ENCODE results near the gene A1BG.

Gene A1BG, protein sequence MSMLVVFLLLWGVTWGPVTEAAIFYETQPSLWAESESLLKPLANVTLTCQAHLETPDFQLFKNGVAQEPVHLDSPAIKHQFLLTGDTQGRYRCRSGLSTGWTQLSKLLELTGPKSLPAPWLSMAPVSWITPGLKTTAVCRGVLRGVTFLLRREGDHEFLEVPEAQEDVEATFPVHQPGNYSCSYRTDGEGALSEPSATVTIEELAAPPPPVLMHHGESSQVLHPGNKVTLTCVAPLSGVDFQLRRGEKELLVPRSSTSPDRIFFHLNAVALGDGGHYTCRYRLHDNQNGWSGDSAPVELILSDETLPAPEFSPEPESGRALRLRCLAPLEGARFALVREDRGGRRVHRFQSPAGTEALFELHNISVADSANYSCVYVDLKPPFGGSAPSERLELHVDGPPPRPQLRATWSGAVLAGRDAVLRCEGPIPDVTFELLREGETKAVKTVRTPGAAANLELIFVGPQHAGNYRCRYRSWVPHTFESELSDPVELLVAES

GRCh38 chr19:58352760-58353671, at the start of gene A1BG:
TSS of gene A1BG (minus strand) at chr19:58353492. CDS start at chr19:58353437, 55 bp downstream.
- no peak for DNase-seq (ENCODE audit: low read depth)

DNA sequence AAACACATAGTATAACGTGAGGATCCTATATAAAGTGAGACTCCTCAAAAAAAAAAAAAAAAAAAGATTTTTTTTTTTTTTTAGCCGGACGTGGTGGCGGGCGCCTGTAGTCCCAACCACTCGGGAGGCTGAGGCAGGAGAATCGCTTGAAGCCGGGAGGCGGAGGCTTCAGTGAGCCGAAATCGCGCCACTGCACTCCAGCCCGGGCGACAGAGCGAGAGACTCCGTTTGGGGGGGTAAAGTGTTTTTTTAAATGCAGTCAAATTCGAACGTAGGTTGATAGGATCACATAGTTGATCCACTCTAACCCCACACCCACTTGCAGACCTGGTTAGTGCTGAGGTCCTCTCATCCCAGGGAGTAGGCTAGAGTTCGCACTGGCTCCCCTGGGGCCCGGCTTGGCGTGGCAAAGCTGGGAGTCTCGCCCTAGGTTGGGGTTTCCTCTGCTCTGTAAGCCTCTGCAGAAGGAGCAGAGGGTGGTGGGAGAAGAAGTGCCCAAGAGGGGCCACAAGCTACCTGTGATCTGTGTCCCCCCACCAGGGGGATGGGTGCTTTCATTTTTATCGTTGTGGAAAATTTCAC, 48.6 kb upstream of the A1BG start:
- DNase-seq (ENCODE audit: low read depth) = no peak

DNA sequence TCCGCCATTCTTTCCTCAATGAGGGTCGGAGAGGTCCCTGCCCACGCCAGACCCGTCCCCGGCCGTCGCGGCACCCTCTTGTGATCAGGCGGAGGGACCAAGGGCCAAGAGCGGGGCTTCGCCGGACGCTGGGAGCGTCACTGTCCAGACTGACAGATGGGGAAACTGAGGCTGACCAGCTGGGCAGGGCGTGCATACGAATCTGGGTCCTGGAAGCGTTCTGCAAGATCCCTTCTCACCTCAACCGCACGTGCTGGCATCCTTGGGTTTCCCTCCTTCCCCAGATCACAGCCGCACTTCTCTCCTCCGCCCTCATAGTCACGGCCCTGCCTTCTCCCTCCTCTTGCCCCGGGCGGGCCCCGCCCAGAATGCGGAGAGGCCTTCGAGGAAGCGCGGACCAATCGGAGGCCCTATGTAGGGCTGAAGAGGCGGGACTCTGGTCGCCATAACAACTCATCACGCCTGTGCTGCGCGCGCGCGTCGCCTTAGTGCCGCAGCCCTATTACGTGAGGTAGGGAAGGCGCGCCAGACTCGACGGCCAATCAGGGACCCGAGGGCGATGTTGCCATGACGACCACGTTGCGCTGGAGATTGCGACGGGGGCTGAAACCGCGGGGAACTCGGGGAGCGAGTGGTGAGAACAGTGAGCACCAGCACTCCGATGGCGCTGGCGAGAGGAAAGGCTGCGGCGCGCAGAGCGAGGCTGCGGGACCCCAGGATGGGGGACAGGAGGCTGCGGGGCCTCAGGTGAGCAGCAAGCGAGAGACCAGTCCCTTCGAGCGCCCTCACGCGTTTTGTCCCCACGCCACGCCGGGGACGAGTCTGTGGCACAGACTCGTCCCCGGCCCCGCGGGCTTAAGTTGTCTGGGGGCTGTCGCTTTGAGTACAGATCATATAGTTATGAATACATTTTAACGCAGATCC, 47.9 kb upstream of the A1BG start:
- peak; percentile 98 for DNase-seq (ENCODE audit: low read depth)

GRCh38 chr19:58400316-58400915, 47.1 kb upstream of the A1BG start:
- no peak for DNase-seq (ENCODE audit: low read depth)

DNA sequence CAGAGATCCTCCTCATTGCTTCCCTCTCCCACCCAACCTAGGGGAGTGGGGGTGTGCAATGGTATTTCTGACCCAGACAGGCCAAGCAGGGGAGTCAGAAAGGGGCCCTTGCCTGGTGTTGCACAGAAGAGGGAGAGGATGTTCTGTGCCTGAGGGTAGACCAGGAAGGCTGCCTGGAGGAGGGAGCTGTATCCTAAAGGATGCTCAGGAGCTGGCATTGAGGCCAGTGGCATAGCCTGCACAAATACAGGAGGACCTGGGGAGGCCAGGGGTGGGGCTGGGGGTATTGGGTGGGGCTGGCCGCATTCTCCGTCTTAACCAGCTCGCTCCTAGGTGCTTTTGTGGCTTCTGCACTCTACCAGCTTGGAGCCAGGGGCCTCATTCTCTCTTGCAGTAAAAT, 46.6 kb upstream of the A1BG start:
- no peak for DNase-seq (ENCODE audit: low read depth)

- no peak for DNase-seq (ENCODE audit: low read depth)
These were observed 45.3 kb upstream of the A1BG start for GRCh38 chr19:58398545-58398944.

DNA sequence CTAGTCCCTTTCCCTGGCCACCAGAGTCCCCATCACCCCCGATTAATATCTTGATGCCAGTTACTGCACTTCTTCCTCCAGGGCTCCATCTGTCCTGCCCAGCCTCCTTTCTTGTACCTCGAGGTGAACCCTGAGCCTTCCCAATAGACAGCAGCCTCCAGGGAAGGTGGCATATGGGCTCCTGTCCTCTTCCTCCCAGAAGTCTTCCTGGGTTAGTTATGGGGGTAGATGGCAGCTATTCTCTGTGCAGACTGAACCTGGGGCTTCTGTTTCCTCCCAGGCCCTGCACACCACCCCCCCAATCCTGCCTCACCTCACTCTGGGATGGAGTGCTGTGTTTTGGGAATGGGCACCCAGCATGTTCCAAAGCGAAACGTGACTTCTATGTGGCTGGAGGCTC, 44.8 kb upstream of the A1BG start:
- DNase-seq (ENCODE audit: low read depth) = no peak

DNA sequence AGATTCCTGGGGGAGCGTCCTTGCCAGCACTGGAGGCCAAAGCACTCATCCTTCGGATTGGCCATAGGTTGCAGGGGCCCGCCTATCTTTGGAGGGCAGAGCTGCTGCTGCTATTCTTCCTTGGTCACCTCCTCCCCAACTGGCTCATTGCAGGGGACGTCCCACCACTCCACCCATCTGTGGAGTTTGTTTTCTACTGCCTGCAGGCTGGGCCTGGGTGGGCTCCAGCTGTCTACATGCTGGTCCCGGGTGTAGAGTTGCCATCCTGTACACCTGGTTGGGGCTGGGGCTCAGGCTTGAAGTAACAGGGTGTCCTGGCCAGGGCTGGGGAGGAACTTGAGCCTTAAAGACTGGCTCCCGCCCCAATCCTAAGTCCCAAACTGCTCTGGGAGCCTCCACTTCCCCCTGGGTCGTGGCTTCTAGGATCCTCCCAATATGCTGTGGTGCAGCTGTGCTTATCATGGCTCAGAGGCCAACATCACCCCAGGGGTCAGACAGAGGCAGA, 44.3 kb upstream of the A1BG start:
- DNase-seq (ENCODE audit: low read depth) = no peak

- no peak for DNase-seq (ENCODE audit: low read depth)
These were observed 43.6 kb upstream of the A1BG start for GRCh38 chr19:58396691-58397532.

- DNase-seq (ENCODE audit: low read depth) = no peak
These were observed 42.8 kb upstream of the A1BG start for GRCh38 chr19:58395979-58396627.

DNA sequence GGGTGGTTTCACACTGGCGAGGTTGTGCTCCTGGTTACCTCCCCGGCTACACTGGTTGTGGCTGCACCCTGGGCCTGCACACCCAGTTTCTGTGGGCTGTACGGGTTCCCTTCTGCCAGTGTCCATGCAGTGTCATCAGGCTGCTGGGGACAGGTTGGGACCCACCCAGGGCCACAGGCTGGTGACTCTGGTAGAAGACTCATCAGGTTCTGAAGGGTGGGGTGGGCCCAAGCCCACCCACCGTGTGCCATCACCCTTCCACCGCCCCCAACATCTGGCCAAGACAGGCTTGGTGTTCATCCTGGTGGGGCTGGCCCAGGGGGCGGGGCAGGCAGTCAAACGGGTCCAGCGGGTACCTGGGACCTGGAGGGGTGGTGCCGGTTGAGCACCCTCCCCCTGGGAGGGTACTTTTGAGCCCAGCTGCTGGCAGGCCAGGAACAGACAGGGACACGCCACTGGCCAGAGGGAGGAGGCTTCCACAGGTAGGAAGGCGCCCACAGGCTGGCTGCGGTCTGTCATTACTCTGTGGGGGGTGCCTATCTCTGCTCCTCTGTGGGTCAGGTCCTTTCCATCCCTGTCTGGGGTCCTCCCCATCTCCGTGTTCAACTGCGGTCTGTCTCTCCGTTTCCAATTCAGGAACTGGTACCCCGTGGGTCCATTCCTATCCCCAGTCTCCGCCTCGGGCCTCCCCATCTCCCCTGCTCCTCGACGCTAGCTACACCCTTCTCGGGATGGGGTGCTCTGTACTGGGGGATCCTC, 42.1 kb upstream of the A1BG start, which contains the start of gene RNF225:
Gene RNF225 (plus strand): TSS at position 437 of the 759 bp plus-strand sequence. CDS start 434 bp downstream, outside the sequence.
- DNase-seq (ENCODE audit: low read depth) = no peak

GRCh38 chr19:58394821-58395219, 41.5 kb upstream of the A1BG start:
- no peak for DNase-seq (ENCODE audit: low read depth)

DNA sequence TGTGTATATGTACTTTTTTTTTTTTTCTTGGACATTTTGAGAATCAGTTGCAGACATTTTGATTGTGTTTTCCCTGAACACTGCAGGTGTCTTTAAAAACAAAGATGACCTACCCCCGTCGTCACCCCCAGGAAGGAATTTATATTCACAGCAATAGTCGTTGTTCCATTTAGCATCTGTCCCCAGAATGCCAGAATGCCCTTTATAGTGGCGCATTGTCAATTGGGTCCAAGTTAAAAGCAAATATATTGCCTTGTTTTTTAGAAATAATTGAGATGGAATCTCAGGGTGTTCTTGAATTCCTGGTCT, 40.4 kb upstream of the A1BG start:
- DNase-seq (ENCODE audit: low read depth) = no peak

DNA sequence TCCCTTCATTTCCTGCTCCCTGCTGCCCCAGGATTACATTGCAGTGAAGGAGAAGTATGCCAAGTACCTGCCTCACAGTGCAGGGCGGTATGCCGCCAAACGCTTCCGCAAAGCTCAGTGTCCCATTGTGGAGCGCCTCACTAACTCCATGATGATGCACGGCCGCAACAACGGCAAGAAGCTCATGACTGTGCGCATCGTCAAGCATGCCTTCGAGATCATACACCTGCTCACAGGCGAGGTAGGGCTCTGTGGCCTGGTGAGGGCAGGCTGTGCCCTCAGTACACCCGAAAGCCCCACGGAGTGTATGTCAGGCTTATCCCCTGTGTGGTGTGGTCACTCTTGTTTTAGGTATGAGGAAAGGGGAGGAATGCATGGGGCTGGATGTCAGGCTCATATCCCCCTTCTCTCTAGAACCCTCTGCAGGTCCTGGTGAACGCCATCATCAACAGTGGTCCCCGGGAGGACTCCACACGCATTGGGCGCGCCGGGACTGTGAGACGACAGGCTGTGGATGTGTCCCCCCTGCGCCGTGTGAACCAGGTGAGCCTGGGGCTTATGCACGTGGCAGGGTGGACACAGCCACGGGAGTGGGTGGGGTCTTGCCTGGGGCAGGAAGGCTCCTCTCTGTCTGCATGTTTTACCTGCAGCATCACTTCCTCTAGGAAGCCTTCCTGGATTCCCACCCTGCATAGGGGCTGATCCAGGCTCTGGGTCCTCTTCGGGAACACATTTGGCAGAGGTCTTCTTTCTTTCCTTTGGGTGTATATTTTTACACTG, 39.8 kb upstream of the A1BG start:
- no peak for DNase-seq (ENCODE audit: low read depth)

GRCh38 chr19:58388175-58388526, 34.9 kb upstream of the A1BG start:
- DNase-seq (ENCODE audit: low read depth) = no peak

DNA sequence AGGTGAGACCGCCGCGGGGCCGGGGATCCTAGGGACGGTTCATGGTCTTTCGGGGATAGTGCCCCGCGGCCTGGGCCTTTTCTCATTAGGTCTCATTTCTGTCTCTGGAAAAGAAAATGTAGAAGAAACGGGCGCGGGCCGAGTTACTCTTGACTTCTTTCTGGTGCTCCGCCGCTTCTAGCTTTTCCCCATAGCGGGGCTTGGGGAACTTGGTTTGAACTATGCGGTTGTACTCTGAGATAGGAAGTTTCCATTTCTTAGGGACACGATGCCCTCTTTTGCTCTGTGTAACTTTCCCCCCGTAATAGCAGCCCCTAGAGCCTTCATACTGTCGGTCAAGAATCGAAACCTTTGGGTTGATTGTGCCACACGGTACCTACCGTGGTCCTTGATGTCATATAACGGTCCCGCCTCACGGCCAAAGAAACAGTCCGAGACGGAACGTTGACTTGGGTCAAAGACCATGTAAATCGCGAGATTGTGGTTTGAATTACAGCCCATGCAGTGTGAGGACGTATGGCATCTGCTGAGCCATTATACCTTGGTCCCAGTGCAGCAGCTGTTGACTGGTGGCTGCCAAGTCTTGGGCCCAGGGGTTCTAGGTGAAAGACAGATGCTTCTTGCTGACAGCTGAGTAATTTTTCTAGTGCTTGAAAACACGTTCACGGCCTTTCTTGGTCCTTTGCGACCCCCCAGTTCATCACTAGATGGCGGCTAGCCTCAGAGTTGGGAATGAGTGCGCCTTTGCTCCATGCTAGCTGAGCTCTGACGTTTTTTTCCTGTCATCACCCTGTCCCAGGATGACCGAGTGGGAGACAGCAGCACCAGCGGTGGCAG, 34.3 kb upstream of the A1BG start:
- no peak for DNase-seq (ENCODE audit: low read depth)
